GM19397 (cell line): ENCODE measurements around the gene SLC8A1.
A peak's percentile ranks its signal among the peaks of the same experiment; 100 is the strongest.

Experiments used
- ATAC-seq: cut with Tn5 transposase; IDR thresholded peaks from one replicate; pipeline ENCODE4 v1.9.1; 2021; ENCODE audit warnings: mild to moderate bottlenecking, moderate library complexity; ENCODE audit not compliant: unreplicated experiment

SLC8A1 gene

GRCh38 chr2:40208463-40208862, 243.4 kb downstream of the SLC8A1 start:
- ATAC-seq: no peak

DNA sequence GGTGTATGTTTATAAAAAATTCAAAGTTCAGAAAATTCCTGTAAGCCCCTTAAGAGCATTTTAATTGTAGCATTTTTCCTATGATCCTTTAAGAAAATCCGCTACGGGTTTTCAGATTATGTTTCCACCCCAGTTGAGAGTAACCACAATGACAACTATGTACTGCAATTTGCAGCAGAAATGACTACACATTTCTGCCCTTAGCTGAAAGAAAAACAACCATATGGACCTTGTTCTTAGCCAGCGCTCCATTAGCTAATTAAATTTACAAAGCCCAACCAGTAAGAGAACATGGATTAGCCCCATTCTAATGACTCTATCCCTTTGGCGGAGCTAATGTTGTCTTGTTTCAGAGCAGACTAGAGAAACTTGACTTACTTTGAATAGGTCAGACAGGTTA, 247.6 kb downstream of the SLC8A1 start:
- ATAC-seq: no peak

- no peak for ATAC-seq
Measured at GRCh38 chr2:40202798-40203400, 249.0 kb downstream of the SLC8A1 start.

DNA sequence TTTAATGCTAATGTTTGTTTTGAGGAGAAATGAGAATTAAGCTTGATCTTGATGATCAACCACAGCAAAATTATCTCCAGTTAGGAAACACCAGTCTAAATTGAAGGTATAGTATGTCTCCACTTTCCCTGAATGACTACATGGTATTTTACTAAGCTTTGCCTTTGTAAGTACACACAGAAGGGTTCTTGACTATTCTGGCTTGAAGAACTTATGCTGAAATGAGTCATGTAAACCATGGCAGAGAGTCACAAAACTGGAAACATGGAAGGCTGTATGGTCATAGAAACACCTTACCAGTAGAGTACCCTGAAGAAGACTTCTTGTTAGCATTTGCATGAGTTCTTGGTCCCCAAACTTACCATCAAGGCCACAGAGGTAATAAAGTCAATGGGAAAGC, 250.5 kb downstream of the SLC8A1 start:
- ATAC-seq: no peak

DNA sequence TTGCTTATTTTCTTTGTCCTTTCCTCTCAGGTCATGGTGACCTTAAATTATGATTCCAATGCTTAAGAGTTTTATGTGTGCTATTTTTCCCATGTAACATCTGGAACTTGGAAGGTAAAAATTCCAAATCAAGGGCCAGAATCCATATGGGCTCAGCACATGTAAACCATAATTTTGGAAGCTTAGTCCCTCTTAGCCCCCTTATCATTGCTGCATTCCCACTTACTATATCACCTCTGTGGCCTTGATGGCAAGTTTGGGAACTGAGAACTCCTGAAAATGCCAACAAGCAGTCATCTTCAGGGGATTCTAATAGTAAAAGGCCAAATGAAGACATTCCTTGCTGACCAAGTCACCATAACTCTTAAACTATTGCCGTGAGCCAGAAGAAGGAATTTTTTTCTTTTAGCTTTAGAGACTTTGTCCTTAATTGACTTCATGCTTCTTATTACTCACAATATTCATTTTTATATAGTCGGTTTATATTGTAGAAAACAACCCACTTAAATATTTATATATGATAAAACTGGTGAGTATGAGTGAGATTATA, 251.4 kb downstream of the SLC8A1 start:
- ATAC-seq: no peak

DNA sequence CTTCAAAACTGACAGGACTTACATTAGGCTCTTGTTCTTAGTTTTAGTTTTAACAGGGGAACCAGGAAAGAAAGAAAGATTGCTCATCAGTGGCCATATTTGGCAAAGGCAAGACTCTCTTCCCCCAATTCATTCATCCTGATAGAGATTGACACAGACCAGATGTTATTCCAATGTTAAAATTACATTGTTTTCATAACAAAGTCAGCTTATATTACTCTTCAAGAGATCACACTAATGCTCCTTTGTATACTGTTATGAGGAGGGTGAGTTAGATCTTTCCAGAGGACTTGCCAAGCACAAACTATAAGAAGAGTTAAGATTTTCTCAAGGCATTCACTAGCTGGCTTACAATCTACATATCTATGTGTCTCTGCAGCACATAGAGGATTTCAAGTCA, 252.1 kb downstream of the SLC8A1 start:
- ATAC-seq: no peak

DNA sequence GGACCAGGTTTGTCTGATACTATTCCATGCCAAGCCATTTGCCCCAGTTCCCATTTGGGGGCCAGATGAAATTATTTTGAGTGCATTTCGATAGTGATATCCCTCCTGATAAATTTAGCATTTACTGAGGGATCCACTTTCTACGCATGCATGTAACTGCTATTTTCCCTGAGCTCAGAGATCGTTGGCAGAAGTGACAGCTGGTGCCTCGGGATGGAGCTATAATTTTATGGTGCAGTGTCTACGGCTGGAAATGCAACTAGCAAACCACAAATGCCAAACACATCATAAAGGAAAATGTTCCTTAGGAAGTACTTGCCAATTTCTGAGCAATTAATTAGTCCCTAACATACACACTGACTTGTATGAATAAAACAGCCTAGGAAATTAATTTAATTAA, 254.8 kb downstream of the SLC8A1 start:
- ATAC-seq: no peak

GRCh38 chr2:40193670-40194026, 258.2 kb downstream of the SLC8A1 start:
- ATAC-seq: no peak

GRCh38 chr2:40192864-40193669, 258.8 kb downstream of the SLC8A1 start:
- ATAC-seq: no peak

DNA sequence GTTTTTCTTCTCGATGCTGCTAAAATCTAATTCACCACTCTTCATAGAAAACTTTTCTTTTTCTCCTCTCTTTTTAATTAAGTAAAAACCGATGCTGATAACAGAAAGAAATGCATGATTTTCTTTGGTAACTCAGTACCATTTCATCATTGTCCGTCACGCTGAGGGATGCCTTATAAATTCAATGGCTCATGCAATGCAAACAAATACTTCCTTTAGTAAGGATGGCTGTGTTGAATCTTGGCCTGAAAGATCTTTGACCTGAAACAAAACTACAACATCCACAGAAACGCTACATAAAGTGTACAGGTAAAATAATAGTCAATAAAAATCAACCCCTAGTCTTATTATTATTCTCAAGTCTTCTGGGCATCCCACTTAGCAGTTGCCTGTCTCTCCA, 261.4 kb downstream of the SLC8A1 start:
- ATAC-seq: no peak

DNA sequence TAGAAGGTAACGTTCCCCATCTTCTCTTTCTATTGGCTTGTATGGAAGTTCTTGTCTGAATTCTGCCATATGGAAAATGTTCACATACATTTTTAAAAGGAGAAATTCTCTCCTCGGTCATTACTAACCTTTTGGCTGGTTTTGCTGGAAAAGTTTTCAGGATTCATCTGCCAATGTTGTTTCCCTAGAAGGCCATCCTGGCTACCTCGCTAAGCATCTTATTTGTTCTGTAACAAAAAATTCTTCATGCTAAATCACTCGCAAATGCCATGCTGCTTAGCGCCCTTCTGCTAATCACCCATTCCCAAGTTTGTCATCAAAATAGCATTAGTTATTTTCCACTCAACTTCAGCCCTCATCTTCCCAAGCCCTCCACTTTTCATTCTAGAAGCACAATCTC, 262.0 kb downstream of the SLC8A1 start:
- no peak for ATAC-seq

- no peak for ATAC-seq
Measured at GRCh38 chr2:40187054-40187453, 264.8 kb downstream of the SLC8A1 start.

DNA sequence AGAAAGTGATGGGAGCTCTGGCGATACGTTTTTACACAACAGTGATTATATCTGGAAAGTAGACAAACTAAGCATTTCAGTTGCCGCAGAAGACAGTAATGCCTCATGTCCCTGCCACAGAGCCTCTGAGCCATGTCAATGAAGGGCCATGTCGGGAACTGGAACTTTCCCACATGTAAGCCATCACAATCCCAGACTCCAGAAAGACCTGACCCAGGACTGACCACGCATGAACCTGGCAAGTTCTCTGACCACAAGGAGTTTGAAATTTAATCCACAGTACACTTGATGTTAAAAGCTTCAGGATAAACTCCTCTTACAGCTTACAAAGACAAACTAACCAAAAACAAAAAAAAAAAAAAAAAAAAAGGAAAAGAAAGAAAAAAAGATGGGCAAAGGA, 267.3 kb downstream of the SLC8A1 start:
- no peak for ATAC-seq

- no peak for ATAC-seq
Measured at GRCh38 chr2:40181855-40182254, 270.0 kb downstream of the SLC8A1 start.

DNA sequence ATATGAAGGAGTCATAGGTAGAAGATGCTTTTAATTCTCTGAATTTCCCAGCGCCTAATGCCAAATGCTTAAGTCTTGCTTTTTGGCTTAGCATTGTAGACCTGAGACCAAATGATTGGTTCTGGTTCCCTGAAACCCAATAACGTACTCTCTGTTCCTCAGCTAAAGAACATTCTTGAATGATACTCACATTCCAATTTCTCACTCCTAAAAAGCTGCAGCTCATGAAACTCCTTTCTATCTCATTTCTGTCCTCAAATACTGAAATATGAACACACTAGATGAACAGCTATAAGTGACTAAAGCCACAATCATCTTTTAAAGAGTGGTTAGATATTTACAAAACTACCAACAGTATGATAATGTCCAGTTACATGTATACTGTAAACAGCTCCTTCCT, 272.1 kb downstream of the SLC8A1 start:
- no peak for ATAC-seq

DNA sequence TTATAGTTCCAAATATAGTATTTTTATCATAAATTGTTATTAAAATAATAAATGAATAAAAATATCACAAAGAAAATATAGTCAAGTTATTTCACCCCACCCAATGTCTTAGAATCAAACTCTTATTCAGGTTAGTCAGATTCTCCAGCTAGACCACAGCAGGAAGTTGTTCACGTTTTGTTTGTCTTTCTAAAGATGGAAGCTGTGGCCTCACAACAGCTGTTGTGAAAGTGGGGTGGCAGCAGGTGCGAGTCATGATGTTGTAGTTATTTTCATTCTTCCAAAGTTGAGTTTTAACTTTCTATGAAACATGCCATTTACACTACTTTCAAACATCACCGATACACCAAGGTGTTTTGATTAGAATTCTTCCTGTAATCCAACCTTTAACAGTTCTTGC, 272.9 kb downstream of the SLC8A1 start:
- peak; percentile 80 for ATAC-seq

DNA sequence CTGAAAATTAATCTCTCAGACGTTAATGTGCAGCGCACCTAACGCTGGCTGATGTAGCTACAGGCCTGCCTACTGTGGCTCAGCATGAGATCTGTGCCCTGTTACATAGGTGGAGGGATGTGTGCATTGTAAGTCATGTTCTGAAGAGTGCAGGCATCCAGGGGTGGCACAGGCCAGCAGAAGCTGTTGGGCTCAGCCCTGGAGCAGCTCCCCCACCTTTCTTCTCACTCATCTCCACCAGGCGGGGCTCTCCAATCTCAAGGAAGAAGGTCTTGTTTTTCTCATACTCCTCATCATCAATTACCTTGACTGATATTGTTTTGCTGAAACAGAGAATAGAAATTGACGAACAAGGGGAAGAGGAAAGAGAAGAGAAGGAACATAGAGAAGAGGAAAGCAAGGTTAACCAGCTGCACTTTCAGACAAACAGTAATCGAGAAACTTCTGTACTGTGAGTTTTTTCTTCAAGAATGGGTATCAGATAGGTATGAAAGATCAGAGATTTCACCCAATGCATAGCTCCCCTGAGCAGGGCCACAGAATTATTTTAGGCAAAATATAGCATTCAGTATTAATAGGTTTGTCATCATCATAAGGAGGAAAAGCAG, 273.6 kb downstream of the SLC8A1 start:
- ATAC-seq: no peak

DNA sequence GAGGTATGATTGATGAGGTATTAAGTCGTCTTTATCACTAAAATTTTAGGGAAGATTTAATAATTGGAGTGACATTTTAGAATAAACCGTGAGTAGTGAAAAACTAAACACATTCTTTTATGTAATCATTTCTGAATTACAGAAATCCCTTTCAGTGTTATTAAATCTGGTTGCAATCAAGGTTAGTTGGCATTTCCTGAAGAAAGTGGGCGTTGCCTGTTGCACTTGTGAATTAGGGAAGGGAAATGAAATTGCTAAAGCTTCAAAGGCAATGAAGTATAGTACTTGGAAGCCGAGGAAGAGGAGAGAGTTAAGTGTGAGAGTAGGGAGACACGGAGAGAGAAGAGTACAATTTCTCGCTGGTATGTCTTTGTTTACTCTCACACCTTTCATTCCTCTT, 274.5 kb downstream of the SLC8A1 start:
- no peak for ATAC-seq

- ATAC-seq: no peak
Measured at GRCh38 chr2:40173276-40173675, 278.6 kb downstream of the SLC8A1 start.

DNA sequence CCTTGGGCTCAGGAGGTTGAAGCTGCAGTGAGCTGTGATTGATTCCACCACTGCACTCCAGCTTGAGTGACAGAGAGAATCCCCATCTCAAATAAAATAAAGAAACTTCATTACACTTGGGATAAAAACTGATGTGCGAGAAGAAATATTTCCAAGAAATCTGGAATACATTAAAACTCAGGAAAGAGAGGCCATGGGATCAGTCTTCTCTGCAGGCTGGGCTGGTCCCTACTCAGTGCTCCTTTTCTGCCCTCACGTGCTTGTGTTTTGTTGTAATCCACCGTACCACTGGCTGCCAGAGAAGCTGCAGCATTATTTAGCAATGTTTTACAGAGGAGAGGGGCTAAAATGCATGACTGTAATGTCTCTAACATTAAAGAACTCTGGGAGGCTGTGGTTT, 282.0 kb downstream of the SLC8A1 start:
- ATAC-seq: no peak

DNA sequence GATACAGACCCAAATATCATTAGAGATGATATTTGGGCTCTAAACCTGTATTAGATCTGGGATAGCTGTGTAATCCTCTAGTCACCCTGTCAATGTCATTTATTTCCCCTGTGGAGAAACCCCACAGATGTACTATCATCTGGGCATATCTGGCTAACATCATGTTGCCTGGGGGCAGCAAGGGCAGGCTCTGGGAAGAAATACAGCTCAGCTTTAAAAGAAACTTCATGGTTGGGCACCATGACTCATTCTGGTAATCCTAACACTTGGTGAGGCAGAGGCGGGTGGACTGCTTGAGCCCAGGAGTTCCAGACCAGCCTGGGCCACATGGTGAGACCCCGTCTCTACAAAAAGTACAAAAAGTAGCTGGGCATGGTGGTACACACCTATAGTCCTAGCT, 282.5 kb downstream of the SLC8A1 start:
- ATAC-seq: no peak

GRCh38 chr2:40168546-40168945, 283.3 kb downstream of the SLC8A1 start:
- no peak for ATAC-seq
